ENCODE results near the gene TSSK2. TPM values are rescaled to one million over a fixed set of nuclear protein-coding genes. Genes with fewer than 3 reads are reported as not detected.

The TSSK2 gene
- total and polyA plus RNA-seq, 2 donors (not counting 3 experiments of a cell fraction or from before 2014, with no cell fraction given): not detected

DNA sequence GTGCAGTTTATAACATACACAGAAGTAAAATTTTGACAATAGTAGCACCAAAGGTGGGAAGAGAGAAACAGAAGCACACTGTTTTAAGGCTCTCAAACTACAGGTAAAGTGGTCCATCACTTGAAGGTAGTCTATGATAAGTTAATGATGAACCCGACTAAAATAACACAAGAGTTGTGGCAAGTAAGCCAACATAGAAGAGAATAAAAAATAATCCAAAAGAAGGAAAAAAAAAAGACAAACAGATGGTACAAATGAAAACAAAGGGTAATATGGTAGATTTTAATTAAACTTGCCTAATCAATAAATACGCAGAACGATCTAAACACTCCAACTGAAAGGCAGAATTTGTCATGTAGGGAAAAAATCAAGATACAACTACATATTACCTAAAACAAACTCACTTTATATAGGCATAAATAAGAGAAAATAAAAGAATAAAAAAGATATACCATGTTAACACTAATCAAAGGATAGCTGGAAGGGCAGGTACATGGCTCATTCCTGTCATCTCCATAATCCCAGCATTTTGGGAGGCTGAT, 40.5 kb upstream of the TSSK2 start:
- Histone ChIP-seq H3K36me3 (ENCODE audit: control insufficient read depth in 2 of 2, extremely low read depth in 1 of 2, insufficient read depth in 2 of 2, low read length in 2 of 2) (peaks cover 0 to 5% of the 10 kb centered on the region in 2 experiments), H3K9ac (replicated peaks; ENCODE audit: extremely low read depth, insufficient read depth, low read length) (no peak overlapping the region), H3K9me3 (replicated peaks; ENCODE audit: control insufficient read depth, insufficient read depth, low read length) (no peaks in the 10 kb centered on the region), H3K4me2 (ENCODE audit: insufficient read depth, low read length) (no peak overlapping the region), H3K27ac (ENCODE audit: insufficient read depth, low read depth, low read length) (no peak overlapping the region), H3K4me3 (replicated peaks in 1 of 3; ENCODE audit: insufficient read depth in 1 of 3, low read depth in 1 of 3, low read length in 3 of 3) (no peak overlapping the region), H3K4me1 (ENCODE audit: control insufficient read depth, extremely low read depth, insufficient read depth, low read length) (peaks cover 11% of the 10 kb centered on the region), H3K27me3 (ENCODE audit: control insufficient read depth in 2 of 2, insufficient read depth in 2 of 2, low read length in 2 of 2) (no peaks in the 10 kb centered on the region), H4K20me1 (replicated peaks; ENCODE audit: control insufficient read depth, extremely low read depth, insufficient read depth, low read length) (no peaks in the 10 kb centered on the region), H2AFZ (ENCODE audit: low read depth, low read length) (no peak overlapping the region), H3K79me2 (ENCODE audit: control insufficient read depth, insufficient read depth, low read length) (no peaks in the 10 kb centered on the region), H3K9me1 (replicated peaks; ENCODE audit: control insufficient read depth, extremely low read depth, insufficient read depth, low read length) (no peaks in the 10 kb centered on the region)
- ChIA-PET POLR2A (no interaction called here), CTCF (no interaction called here)
- FAIRE-seq (no peak), DNase-seq (ENCODE audit: low read depth, low spot score) (no peak)
- intact Hi-C loops (cut with micrococcal nuclease) (no loop called here), dilution Hi-C loops (cut with MboI; ENCODE audit: extremely low pct_ligation_motif_present, low sequenced_read_pairs) (no loop called here)
- BruUV-seq (replicated peaks): no TSS peak
- no peak for TF ChIP-seq POLR2AphosphoS5 (IDR thresholded peaks at IDR 0.05; ENCODE audit: insufficient read depth, low read depth, low read length)
- TF ChIP-seq, protein P1, sequence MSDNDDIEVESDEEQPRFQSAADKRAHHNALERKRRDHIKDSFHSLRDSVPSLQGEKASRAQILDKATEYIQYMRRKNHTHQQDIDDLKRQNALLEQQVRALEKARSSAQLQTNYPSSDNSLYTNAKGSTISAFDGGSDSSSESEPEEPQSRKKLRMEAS (IDR thresholded peaks at IDR 0.05; ENCODE audit: insufficient read depth, insufficient read length): no peak
- TF ChIP-seq MYC (IDR thresholded peaks at IDR 0.05; ENCODE audit: low read depth, low read length): no peak
- no peak for TF ChIP-seq CTCF (IDR thresholded peaks at IDR 0.05; ENCODE audit: extremely low read depth in 1 of 2, insufficient read depth in 1 of 2, low read depth in 1 of 2, low read length in 2 of 2)
- TF ChIP-seq JUN (IDR thresholded peaks at IDR 0.05; ENCODE audit: borderline replicate concordance, insufficient read depth, insufficient read length, low read depth): no peak
- TF ChIP-seq POLR2A (IDR thresholded peaks at IDR 0.05; ENCODE audit: low read depth, low read length): no peak
- TF ChIP-seq EZH2 (IDR thresholded peaks at IDR 0.05; ENCODE audit: borderline replicate concordance, low read depth, low read length, severe bottlenecking): no peak
- no peak for TF ChIP-seq FOS (IDR thresholded peaks at IDR 0.05; ENCODE audit: borderline replicate concordance, insufficient read depth, low read length)
- TF ChIP-seq GATA2 (IDR thresholded peaks at IDR 0.05; ENCODE audit: insufficient read depth, insufficient read length, low read depth, low read length): no peak
